Esophagus muscularis mucosa (tissue), 3 donors: ENCODE data around the gene SERPING1.

ENCODE experiments used
- CTCF ChIP-seq, 3 experiments: fragments of 200-600 bp in 2 of 3; fragments of 450-650 bp in 1 of 3; sonication (generic) in 2 of 3; IDR thresholded peaks; one replicate each; pipeline ENCODE4 v1.5.1; 2017 to 2019; ENCODE audit warnings: antibody characterized with exemption in 3 of 3, mild to moderate bottlenecking in 2 of 3, moderate library complexity in 1 of 3
- POLR2A ChIP-seq: fragments of 450-650 bp; IDR thresholded peaks from one replicate; pipeline ENCODE4 v1.6.1; 2017; ENCODE audit warnings: antibody characterized with exemption, moderate library complexity, mild to moderate bottlenecking, low read depth

- TF ChIP-seq CTCF (IDR thresholded peaks at IDR 0.05) (no peak), POLR2A (no peak)
Measured at GRCh38 chr11:57604296-57605027, 7.0 kb downstream of the SERPING1 start.
